C4-2B (cell line): Measurements from ENCODE around the gene SYN1.

Experiments used
- ZFX ChIP-seq: fragments of 450-650 bp; IDR thresholded peaks from 2 replicates; pipeline ENCODE4 v1.6.1; 2017
- TF ChIP-seq, protein P1 (sequence below): fragments of 450-650 bp; conservative IDR thresholded peaks from 2 replicates; pipeline ENCODE4 v1.5.1; 2017; ENCODE audit warnings: mild to moderate bottlenecking

DNA sequence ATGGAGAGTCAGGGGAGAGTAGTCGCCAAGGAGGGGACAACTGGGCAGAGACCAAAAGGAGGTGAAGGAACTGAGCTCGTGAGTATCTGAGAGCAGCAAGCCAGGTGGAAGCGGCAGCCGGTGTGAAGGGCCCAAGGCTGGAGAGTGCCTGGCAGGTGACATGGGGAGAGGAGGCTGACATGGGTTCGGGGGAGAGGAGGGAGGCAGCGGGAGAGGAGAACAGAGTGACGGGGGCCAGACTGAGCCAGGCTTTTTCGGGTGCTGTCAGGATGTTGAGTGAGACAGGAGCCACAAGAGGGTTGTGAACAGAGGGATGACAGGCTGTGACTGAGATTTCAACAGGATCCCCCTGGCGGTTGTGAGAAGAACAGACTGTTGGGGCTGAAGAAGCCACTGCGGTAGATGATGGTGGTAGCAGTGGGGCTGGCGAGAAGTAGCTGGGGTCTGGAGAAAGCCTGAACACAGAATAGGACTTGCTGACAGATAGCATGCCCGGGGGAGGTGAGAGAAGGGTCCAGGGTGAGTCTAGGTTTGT lies 25.0 kb upstream of the SYN1 start:
- TF ChIP-seq, protein P1, sequence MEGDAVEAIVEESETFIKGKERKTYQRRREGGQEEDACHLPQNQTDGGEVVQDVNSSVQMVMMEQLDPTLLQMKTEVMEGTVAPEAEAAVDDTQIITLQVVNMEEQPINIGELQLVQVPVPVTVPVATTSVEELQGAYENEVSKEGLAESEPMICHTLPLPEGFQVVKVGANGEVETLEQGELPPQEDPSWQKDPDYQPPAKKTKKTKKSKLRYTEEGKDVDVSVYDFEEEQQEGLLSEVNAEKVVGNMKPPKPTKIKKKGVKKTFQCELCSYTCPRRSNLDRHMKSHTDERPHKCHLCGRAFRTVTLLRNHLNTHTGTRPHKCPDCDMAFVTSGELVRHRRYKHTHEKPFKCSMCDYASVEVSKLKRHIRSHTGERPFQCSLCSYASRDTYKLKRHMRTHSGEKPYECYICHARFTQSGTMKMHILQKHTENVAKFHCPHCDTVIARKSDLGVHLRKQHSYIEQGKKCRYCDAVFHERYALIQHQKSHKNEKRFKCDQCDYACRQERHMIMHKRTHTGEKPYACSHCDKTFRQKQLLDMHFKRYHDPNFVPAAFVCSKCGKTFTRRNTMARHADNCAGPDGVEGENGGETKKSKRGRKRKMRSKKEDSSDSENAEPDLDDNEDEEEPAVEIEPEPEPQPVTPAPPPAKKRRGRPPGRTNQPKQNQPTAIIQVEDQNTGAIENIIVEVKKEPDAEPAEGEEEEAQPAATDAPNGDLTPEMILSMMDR: peak; percentile 21; the same call in 1 of the 2 replicates
- no peak for TF ChIP-seq ZFX
